IMR-90 (cell line): ENCODE results near the gene SRPRB. TPM values are rescaled to one million over a fixed set of nuclear protein-coding genes. Genes with fewer than 3 reads are reported as not detected.

Source experiments
- ATAC-seq: fragments of 200-7000 bp; cut with Tn5 transposase; 2 replicates; pipeline ENCODE4 v1.9.1; 2020; ENCODE audit warnings: low read depth, mild to moderate bottlenecking, moderate library complexity
- BruUV-seq: library from RNA; stranded (reverse); fragments of 400-500 nt; replicated peaks from 2 replicates; lab custom pipeline; 2021; lab: Mats Ljungman, UMichigan
- CTCF ChIA-PET: fragments of 300-600 bp; formaldehyde crosslinking; extraction: SDS; loops from one replicate; lab custom pipeline; 2021; ENCODE audit warnings: antibody characterized with exemption; lab: Yijun Ruan, JAX
- POLR2A ChIA-PET: fragments of 300-600 bp; sonication (Branson Sonifier 250); formaldehyde crosslinking; loops from one replicate; lab custom pipeline; 2022; ENCODE audit warnings: antibody characterized with exemption; ENCODE audit not compliant: unreplicated experiment; lab: Charles Lee
- DNase-seq: peaks from one replicate; pipeline ENCODE4 v3.0.0; 2013
- H2AFZ ChIP-seq: replicated peaks from 2 replicates; pipeline ENCODE3; 2013; ENCODE audit warnings: low read length, mild to moderate bottlenecking; ENCODE audit not compliant: poor library complexity
- H2AK5ac ChIP-seq: 2 replicates; pipeline ENCODE4 v1.6.1; 2013; ENCODE audit warnings: low read depth, low read length, inconsistent platforms
- H2AK9ac ChIP-seq: replicated peaks from 2 replicates; pipeline ENCODE3; 2013; ENCODE audit warnings: mild to moderate bottlenecking, low read depth, low read length, moderate library complexity; ENCODE audit not compliant: poor library complexity
- H2BK120ac ChIP-seq: 2 replicates; pipeline ENCODE4 v1.6.1; 2013; ENCODE audit warnings: low read depth, low read length, inconsistent platforms
- H2BK15ac ChIP-seq: 3 replicates; pipeline ENCODE4 v1.6.1; 2013; ENCODE audit warnings: low read depth, low read length, inconsistent platforms
- H2BK20ac ChIP-seq: 2 replicates; pipeline ENCODE4 v1.6.1; 2013; ENCODE audit warnings: low read depth, mild to moderate bottlenecking, inconsistent platforms, low read length, moderate library complexity
- H2BK5ac ChIP-seq: 2 replicates; pipeline ENCODE4 v1.6.1; 2013; ENCODE audit warnings: mild to moderate bottlenecking, low read depth, low read length, inconsistent platforms; ENCODE audit not compliant: poor library complexity, severe bottlenecking
- H3K14ac ChIP-seq: replicated peaks from 2 replicates; pipeline ENCODE4 v1.6.1; 2013; ENCODE audit warnings: low read depth, low read length, inconsistent platforms
- H3K18ac ChIP-seq: 2 replicates; pipeline ENCODE4 v1.6.1; 2013; ENCODE audit warnings: low read depth, low read length, control low read depth
- H3K23ac ChIP-seq: 2 replicates; pipeline ENCODE4 v1.6.1; 2013; ENCODE audit warnings: low read depth, low read length, inconsistent platforms
- H3K27ac ChIP-seq: 2 replicates; pipeline ENCODE4 v1.5.1; 2013; ENCODE audit warnings: mild to moderate bottlenecking, control low read depth, low read length; ENCODE audit not compliant: insufficient read depth
- H3K27me3 ChIP-seq: 2 replicates; pipeline ENCODE4 v1.6.1; 2013; ENCODE audit warnings: low read length; ENCODE audit not compliant: control insufficient read depth, insufficient read depth
- H3K36me3 ChIP-seq: 2 replicates; pipeline ENCODE4 v1.6.1; 2013; ENCODE audit warnings: low read length, mixed read lengths; ENCODE audit not compliant: control insufficient read depth, insufficient read depth
- H3K4ac ChIP-seq: 2 replicates; pipeline ENCODE4 v1.6.1; 2013; ENCODE audit warnings: low read depth, low read length, inconsistent platforms
- H3K4me1 ChIP-seq: 2 replicates; pipeline ENCODE4 v1.6.1; 2013; ENCODE audit warnings: low read length, mixed read lengths; ENCODE audit not compliant: control insufficient read depth, insufficient read depth
- H3K4me2 ChIP-seq: 2 replicates; pipeline ENCODE4 v1.6.1; 2013; ENCODE audit warnings: low read depth, mild to moderate bottlenecking, control low read depth, low read length, moderate library complexity
- H3K4me3 ChIP-seq: 2 replicates; pipeline ENCODE4 v1.5.1; 2013; ENCODE audit warnings: low read depth, mild to moderate bottlenecking, control low read depth, low read length, moderate library complexity; ENCODE audit not compliant: insufficient read depth
- H3K56ac ChIP-seq: 2 replicates; pipeline ENCODE4 v1.6.1; 2013; ENCODE audit warnings: low read length, inconsistent platforms; ENCODE audit not compliant: insufficient read depth; ENCODE audit errors: extremely low read depth
- H3K79me1 ChIP-seq, 2 experiments: 2 replicates each; pipeline ENCODE4 v1.6.1; 2013; ENCODE audit warnings: low read length in 2 of 2, inconsistent platforms in 1 of 2, low read depth in 1 of 2
- H3K9ac ChIP-seq: 2 replicates; pipeline ENCODE4 v1.6.1; 2013; ENCODE audit warnings: low read depth, low read length, control low read depth
- H3K9me1 ChIP-seq: 2 replicates; pipeline ENCODE4 v1.6.1; 2013; ENCODE audit warnings: low read length, inconsistent platforms; ENCODE audit not compliant: insufficient read depth
- H3K9me3 ChIP-seq: 2 replicates; pipeline ENCODE4 v1.6.1; 2013; ENCODE audit warnings: low read length; ENCODE audit not compliant: control insufficient read depth, insufficient read depth
- H4K20me1 ChIP-seq: 2 replicates; pipeline ENCODE4 v1.6.1; 2013; ENCODE audit warnings: low read length, inconsistent platforms; ENCODE audit not compliant: insufficient read depth
- H4K5ac ChIP-seq: 2 replicates; pipeline ENCODE4 v1.6.1; 2013; ENCODE audit warnings: mild to moderate bottlenecking, low read depth, low read length, control low read depth
- H4K8ac ChIP-seq, 2 experiments: 2 replicates each; pipeline ENCODE4 v1.6.1; 2013; ENCODE audit warnings: low read depth in 2 of 2, low read length in 2 of 2, control low read depth in 1 of 2, inconsistent platforms in 1 of 2
- H4K91ac ChIP-seq: 2 replicates; pipeline ENCODE4 v1.6.1; 2013; ENCODE audit warnings: low read depth, low read length, inconsistent platforms; ENCODE audit not compliant: insufficient read depth
- BHLHE40 ChIP-seq: fragments of 150-350 bp; IDR thresholded peaks from 2 replicates; pipeline ENCODE4 v1.6.1; 2016; ENCODE audit warnings: mild to moderate bottlenecking, low read depth, low read length
- MAFK ChIP-seq: IDR thresholded peaks from 2 replicates; pipeline ENCODE4 v1.6.1; 2012; ENCODE audit warnings: low read depth, low read length, improper control_type of control experiment
- RAD21 ChIP-seq: IDR thresholded peaks from 2 replicates; pipeline ENCODE4 v1.6.1; 2012; ENCODE audit warnings: low read length, improper control_type of control experiment
- SMC3 ChIP-seq: fragments of 150-350 bp; IDR thresholded peaks from 2 replicates; pipeline ENCODE4 v1.6.1; 2016; ENCODE audit warnings: low read depth, mild to moderate bottlenecking, antibody characterized with exemption, low read length, moderate library complexity
- WGBS, 2 experiments: methylation state at CpG; one replicate each; pipeline versions ENCODE4 v1.1.5 to v1.1.7; 2013; ENCODE audit warnings: missing lambda C conversion rate in 2 of 2; ENCODE audit not compliant: insufficient read length in 1 of 2; ENCODE audit errors: extremely low coverage in 2 of 2; 5-methylcytosine and 5-hydroxymethylcytosine counted together
- dilution Hi-C: fragments of 300-500 bp; cut with HindIII; formaldehyde crosslinking; loops from one replicate; pipeline ENCODE4 v1.14.3; 2018; ENCODE audit warnings: low sequenced_read_pairs; ENCODE audit not compliant: unreplicated experiment
- in situ Hi-C: fragments of 300-500 bp; cut with MboI; formaldehyde crosslinking; loops from 3 replicates; pipeline ENCODE4 v1.14.3; 2019; ENCODE audit warnings: low sequenced_read_pairs, inconsistent platforms, mixed read lengths
- intact Hi-C: fragments of 100-400 bp; cut with micrococcal nuclease; formaldehyde crosslinking; loops from 2 replicates; pipeline ENCODE4 v1.10.0; 2022
- polyA plus RNA-seq, 3 experiments: library from polyadenylated mRNA; depleted of rRNA; stranded (reverse); fragments of >200 nt; gene quantifications; 2 replicates each; pipeline ENCODE4 v1.2.3, GENCODE V29; 2012; ENCODE audit warnings: low replicate concordance in 1 of 3
- total RNA-seq: library from RNA; depleted of rRNA; stranded (reverse); fragments of >200 nt; gene quantifications from 2 replicates; pipeline ENCODE4 v1.2.3, GENCODE V29; 2012

The SRPRB gene
- total and polyA plus RNA-seq, 2 of the 4 experiments (the other 2 are of a cell fraction): 28.8 to 131 TPM

DNA sequence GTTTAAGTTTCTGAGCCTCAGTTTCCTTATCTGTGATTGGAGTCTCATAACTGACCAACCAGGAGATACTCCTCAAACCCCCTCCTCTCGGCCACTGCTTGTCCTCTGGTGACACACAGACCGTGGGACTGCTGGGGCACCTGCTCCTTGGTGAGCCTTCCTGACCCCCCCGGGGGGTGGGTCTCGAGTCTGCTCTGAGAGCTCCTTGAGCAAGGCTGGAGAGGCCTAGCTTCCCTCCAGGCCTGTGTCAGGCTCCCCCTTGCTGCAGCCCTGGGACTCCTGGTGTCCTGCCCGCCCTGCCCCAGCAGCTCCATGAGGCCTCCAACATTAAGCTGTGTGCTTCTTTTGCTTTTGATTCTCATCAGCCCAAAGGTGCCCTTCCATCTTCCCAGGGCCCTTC lies 27.7 kb downstream of the SRPRB start:
- no peak for ATAC-seq
- Histone ChIP-seq H3K14ac (no peak overlapping the region), H3K4me2 (no peak overlapping the region), H2AFZ (no peak overlapping the region), H4K20me1 (no peaks in the 10 kb centered on the region), H2BK15ac (no peak overlapping the region), H3K23ac (no peak overlapping the region), H3K4me3 (no peak overlapping the region), H2BK20ac (no peak overlapping the region), H3K9me3 (no peaks in the 10 kb centered on the region), H3K27ac (no peak overlapping the region), H4K91ac (no peak overlapping the region), H2AK5ac (no peak overlapping the region), H3K79me1 (no peaks in the 10 kb centered on the region), H4K5ac (no peak overlapping the region), H2BK5ac (no peak overlapping the region), H3K4ac (no peak overlapping the region), H3K4me1 (no peaks in the 10 kb centered on the region), H3K18ac (no peak overlapping the region), H3K27me3 (peaks cover 11% of the 10 kb centered on the region), H2BK120ac (no peak overlapping the region), H3K9ac (no peak overlapping the region), H4K8ac (no peak overlapping the region), H3K36me3 (no peaks in the 10 kb centered on the region), H2AK9ac (no peak overlapping the region), H3K56ac (no peak overlapping the region), H3K9me1 (no peaks in the 10 kb centered on the region)
- CTCF ChIA-PET: interaction anchor here (0.7 kb wide), 1 partner anchor 311 kb away, joined by 3 read pairs; no protein-coding TSS in a partner anchor
- in situ Hi-C loops: no loop called here
- dilution Hi-C loops: no loop called here
- BruUV-seq: no TSS peak
- 80% methylated on average over 2 of the region's 5 CpGs; no CpG with 5 or more reads in 1 of the 2 experiments for WGBS, 2 experiments
- intact Hi-C loops: no loop called here
- DNase-seq: no peak
- POLR2A ChIA-PET: no interaction called here
- TF ChIP-seq RAD21 (no peak), MAFK (no peak), SMC3 (no peak), BHLHE40 (no peak)
